HL-60/S4 treated with retinoic acid at 250 ng/mL for 4 days and 3 days (cell line): ENCODE data around the gene DOCK3.
"Not testable (repeated sequence)": the region's sequence is repeated elsewhere in the genome, so short reads cannot be mapped to it uniquely, and the experiment has no call there.

ENCODE experiments used
- in situ Hi-C: fragments of 300-500 bp; cut with MboI; formaldehyde crosslinking; loops from 2 replicates; pipeline ENCODE4 v1.7.0; 2022; ENCODE audit warnings: low sequenced_read_pairs

Gene DOCK3

DNA sequence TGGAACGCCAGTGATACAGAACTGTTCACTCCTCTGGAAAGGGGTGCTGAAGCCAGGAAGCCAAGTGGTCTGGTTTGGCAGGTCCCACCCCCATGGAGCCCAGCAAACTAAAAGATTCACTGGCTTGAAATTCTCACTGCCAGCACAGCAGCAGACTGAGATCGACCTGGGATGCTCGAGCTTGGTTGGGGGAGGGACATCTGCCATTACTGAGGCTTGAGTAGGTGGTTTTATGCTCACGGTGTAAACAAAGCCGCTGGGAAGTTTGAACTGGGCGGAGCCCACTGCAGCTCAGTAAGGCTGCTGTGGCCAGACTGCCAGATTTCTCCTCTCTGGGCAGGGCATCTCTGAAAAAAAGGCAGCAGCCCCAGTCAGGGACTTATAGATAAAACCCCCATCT lies 417.4 kb downstream of the DOCK3 start:
- in situ Hi-C loops, result not testable (repeated sequence)

DNA sequence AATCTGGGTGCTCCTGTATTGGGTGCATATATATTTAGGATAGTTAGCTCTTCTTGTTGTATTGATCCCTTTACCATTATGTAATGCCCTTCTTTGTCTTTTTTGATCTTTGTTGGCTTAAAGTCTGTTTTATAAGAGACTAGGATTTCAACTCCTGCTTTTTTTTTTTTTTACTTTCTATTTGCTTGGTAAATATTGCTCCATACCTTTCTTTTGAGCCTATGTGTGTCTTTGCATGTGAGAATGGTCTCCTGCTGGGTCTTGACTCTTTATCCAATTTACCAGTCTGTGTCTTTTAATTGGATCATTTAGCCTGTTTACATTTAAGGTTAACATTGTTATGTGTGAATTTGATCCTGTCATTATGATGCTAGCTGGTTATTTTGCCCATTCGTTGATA lies 420.1 kb downstream of the DOCK3 start:
- in situ Hi-C loops, result not testable (repeated sequence)

DNA sequence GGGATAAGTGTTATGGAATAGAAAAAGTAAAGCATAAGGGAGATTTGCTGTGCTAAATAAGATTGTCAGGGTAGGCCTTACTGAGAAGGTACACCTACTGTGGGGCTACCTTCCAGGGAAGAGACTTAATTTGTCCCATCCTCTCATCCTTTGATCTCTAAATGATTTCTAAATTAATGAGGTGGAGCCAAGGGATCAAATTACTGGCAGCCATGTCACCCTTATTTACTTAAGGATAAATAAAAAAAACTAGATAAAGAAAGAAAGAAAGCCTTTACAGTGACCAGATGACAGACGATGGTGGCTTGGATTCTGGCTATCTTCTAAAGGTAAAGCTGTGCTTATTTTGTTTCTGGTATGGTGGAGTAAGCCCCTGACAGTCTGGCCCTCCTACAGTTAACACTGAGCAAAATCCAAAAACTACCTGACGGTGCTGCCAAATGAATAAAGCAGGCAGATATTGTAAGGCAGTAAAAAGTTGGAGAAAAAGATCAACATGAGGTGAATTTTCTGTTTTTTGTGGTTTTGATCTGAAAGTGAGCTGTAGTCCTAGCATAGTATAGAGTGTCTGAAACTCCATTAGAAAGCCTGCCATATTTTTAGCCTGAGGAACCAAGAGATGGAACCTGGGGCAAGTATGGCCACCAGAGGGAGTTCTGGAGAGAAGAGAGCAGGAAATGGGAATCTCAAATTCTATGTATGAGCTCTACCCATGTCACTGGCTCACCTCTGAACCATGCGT lies 425.2 kb downstream of the DOCK3 start:
- in situ Hi-C loops, result no loop called here

DNA sequence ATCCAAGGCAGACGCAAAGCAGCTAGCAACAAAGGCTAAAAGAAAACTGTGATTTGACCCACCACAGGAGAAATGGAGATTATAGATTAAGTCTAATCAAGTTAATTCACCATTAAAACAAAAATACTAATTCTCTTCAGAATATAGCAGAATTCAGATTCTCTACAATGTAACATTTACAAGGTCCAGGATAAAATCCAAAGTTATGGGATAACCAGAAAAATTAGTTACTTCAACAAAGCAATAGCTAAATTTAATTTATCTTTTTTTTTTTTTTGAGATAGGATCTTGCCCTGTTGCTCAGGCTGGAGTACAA lies 425.8 kb downstream of the DOCK3 start:
- in situ Hi-C loops, result no loop called here

DNA sequence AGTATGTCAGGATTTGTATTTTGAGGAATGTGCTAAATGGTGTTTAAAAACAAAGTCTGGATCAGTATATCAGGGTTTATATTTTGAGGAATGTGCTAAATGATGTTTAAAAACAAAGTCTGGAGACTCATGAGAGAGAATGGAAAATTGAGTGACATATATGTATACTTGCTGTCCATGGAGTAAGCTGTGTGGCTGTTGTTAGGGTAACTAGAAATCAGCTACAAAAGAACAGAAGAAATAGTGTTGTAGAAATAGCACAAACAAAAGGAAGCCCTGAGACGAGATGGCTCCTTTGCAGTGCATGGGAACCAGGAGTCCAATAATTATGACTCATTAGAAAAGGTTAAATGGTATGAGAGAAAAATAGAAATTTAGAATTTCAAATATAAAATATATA lies 427.7 kb downstream of the DOCK3 start:
- in situ Hi-C loops, result no loop called here

DNA sequence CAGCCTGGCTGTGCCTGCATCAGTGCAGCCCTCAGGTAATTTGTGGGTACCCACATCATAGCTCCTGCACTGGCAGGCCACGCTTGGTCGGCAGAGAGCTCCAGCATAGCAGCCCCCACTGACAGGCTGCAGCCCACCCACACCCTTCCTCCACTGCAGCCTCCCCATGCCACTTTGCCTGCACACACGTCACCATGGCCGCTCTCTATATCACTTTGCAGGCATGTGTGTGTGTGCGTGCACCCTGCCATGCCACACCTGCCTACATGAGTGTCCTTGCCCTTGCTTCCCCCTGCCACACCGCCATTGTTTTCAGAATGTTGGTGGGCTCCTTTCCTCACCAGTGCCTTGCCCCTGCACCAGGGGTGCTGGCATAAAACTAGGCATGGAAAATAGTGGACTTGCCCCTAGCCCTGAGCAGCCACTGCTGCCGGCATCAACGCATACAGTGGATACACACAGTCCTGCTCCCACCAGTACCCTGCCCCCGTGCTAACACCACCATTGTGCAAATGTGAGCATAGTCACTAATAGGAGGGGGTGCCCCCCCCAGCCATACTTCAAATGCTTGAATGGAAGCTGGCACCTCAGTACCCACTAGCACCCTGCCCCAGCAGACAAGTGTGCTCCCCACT lies 431.6 kb downstream of the DOCK3 start:
- in situ Hi-C loops, result no loop called here

DNA sequence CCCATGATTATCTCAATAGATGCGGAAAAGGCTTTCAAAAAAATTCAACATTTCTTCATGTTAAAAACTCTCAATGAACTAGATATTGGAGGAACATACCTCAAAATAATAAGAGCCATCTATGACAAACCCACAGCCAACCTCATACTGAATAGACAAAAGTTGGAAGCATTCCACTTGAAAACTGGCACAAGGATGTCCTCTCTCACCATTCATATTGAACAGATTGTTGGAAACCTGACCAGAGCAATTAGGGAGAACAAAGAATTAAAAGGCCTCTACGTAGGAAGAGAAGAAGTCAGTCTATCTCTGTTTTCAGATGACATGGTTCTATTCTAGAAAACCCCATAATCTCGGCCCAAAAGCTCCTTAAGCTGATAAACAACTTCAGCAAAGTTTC lies 435.9 kb downstream of the DOCK3 start:
- in situ Hi-C loops, result no loop called here

DNA sequence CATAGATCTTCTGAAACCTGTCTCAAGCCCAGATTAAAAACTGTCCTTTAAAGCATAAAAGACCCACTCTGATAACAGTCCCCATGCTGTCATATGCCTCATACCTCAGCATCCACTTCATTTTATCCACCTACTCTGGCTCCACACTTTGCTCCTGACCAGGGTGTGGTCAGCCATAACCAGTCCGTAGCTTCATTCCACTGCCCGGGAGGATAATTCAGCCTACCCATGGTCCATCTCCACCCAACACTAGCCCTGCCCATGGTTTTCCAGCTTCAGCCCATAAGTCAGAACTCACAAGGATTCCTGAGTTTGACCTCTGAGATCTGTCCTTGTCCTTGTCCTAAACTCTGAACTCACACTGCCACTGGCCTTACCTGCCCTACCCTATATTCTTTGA lies 448.2 kb downstream of the DOCK3 start:
- in situ Hi-C loops, result no loop called here

DNA sequence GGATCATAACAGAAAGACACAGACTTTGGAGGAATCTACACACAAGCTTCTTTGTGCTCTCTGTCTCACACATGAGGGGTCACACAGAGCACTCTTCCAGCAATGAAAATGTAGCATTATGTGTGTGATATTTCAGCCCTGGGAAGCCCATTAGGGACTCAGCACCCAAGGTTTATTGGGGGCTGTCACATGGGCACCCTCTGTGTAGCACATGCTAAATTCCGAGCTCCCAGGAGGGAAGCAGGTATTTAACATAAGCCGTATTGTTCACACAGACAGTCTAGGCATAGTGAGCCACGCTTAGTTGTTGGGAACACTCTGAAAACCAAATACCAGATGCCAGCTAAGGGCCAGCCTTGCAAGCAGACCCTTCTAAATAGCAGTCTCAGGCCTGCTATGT lies 448.8 kb downstream of the DOCK3 start:
- in situ Hi-C loops, result no loop called here

DNA sequence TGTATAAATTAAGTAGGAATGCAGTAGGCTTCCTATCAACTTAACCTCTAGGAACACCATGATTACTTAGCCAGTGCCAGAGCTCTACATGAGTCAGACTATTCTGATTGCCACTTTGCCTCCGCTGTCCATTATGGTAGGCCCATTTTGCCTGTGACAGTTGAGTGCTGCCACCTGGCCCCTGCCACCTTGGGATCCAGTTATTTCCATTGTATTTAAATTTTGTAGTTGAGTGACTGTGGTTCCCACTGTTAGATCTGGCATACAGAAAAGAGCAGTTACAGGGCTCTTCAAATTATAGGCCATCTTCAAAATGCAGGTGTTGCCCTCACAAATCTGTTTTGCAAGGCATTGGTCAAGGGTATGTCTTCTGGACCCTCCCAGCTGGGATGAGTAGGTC lies 456.9 kb downstream of the DOCK3 start:
- in situ Hi-C loops, result not testable (repeated sequence)

DNA sequence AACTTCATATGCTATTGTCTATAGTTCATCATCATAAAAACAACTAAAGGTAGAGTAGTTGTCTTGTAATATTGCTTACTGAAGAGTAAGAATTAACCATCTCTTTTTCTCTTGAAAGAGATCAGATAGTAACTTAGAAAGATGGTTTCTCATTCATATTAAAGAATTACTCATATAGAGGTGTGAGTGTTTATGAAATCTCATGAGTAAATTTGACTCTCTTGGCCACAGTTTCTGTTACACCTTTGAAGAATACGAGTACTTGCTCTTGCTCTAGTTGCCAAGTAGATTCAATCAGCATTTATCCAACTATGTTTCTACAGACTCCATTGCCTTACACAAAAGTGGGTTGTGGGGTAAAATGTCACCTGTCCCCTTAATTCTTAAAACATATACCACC lies 463.0 kb downstream of the DOCK3 start:
- in situ Hi-C loops, result no loop called here

DNA sequence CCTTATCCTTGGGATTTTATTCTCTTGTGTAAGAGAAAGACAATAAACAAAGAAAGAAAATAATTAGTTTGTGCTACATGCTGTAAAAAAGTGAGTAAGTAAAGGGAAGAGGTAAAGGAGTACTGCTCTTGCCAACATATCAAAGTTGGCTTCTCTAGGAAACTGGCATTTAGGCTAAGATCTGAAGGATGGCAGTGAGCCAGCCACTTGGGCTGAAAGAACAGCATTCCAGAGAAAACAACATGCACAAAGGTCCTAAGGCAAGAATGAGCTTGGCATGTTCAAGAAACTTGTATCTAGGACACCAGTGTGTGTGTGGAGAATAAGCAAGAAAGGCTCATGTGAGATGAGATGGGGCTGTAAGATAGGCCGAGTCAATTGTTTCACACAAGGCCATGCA lies 464.9 kb downstream of the DOCK3 start:
- in situ Hi-C loops, result no loop called here

DNA sequence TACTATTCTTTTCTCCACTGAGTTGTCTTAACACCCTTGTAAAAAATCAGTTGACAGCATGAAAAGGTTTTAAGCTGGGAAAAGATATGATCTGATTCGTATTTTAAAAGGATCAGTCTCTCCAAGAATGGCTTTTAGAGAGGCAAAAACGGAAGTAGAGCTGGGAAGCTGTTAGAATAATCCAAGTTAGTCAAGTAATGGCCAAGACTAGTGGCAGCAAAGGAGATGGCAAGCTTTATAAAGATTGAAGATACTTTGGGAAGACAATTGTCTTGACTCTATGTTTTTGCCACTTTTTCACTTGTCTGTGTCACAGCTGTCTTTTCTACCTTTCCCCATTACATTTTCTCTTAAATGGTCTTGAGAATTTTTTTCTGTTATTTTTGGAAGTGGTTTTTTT lies 466.8 kb downstream of the DOCK3 start:
- in situ Hi-C loops, result no loop called here

DNA sequence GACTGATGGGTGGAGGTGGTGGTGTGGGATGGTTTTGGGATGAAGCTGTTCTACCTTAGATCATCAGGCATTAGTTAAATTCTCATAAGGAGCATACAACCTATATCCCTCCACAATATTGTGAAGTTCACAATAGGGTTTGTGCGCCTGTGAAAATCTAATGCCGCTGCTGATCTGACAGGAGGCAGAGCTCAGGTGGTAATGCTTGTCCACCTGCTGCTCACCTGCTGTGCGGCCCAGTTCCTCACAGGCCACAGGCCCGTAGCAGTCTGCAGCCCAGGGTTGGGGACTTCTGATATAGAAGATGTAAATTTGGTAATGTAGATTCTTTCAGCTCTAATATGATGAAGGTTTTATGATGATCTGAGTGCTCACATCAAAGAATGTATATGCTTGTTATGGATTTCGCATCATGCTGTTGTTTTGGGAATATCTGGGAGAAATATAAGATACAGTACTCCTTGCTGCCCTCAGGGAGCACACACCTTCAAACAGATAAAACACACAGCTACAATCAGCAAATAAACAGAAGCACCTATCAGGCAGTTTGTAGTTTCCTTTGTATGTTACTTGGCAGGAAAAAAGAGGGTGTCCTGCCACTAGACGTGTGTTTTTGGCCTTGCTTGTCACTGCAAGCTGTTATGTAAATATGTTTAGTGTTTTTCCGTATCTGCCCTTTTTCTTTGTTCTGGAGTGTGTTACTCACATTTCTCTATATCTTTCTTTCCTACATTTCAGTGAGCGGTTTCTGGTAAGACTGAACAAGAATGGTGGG lies 471.3 kb downstream of the DOCK3 start:
- in situ Hi-C loops, result no loop called here

DNA sequence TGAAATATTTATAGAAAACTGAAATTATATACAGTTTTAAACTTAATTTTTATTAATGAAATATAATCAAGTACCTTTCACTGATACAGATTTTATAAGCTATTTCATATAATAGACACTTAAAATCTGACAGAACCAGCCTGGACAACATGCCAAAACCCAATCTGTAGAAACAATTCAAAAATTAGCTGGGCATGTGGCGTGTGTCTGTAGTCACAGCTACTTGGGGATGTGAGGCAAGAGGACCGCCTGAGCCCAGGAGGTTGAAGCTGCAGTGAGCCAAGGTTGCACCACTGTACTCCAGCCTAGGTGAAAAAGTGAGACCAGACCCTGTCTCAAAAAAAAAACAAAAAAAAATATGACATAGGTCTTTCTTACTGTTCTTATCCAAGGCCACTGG lies 472.1 kb downstream of the DOCK3 start:
- in situ Hi-C loops, result no loop called here

DNA sequence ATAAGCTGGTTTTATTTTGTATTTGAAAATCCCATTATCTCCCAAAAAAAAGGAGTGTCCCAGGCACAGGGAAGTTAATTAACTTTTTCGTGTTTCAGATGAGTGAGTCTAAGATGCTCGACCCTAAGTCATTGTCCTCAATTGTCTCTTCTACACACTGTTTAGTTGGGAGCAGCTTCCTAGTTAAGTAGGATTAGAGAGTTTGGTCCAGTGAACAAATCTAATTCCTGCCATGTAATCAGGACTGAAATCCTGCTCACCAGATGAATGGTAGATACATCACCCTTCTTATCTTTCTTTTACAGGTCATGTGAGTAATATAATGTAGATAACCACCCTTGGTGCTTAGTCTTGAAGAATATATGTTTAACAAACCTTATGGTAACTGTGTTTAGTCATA lies 481.4 kb downstream of the DOCK3 start:
- in situ Hi-C loops, result no loop called here

DNA sequence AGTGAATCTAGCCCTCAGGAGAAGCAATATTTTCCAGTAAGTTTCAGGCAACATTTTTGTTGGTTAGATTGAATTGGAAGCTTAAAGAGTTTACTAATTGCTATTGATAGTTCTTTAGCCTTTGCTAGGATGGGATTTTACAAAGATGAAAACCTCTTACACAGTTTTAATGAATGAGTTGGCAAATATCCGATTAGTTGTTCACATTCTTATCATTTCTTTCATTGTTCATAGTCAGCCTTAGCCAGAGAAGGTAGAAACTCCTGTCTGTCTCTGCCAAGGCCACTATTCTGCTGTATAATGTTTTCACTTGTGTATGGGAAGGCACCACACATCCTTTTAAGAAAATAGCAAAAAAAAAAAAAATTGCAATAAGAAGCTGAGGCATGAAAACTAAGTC lies 488.3 kb downstream of the DOCK3 start:
- in situ Hi-C loops, result no loop called here

DNA sequence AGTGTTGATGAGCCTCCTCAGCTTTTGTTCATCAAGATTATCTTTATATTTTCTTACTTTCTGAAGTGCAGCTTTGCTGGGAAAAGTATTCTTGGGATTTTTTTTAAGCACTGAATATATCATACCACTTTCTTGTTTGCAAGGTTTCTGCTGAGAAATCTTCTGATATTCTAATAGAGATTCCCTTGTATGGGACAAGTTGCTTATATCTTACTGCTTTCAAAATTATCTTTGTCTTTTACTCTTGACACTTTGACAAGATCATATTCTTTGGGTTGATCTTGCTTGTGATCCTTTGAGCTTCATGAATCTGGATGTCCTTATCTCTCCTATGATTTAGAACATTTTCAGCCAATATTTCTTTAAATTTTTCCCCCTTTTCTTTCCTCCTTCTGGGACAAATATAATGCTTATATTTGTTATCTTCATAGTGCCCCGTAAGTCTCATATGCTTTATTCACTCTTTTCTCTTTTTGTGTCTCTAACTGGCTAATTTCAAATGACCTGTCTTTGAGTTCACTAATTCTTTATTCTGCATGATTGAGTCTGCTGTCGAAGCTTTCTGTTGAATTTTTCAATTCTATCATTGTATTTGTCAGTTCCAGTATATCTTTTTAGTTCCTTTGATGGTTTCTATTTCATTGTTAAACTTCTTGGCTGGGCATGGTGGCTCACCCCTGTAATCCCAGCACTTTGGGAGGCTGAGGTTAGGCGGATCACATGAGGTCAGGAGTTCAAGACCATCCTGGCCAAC lies 499.0 kb downstream of the DOCK3 start:
- in situ Hi-C loops, result no loop called here

DNA sequence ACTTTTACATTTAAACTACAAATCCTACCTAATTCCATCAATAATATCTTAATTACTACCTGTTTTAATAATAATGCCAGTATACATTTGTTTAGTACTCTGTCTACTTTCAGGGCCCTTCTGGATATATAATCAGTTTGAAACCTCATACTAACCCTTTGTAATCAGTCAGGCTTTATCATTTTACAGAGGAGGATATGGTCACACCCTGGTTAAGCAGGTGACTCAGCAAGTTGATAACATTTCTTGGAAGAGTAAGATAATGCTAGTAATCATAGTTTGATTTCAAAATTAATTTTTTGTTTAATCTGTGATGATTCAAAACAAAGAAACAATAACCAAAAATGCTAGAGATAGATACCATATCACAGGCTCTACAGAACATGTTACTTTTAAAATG lies 502.2 kb downstream of the DOCK3 start:
- in situ Hi-C loops, result no loop called here

DNA sequence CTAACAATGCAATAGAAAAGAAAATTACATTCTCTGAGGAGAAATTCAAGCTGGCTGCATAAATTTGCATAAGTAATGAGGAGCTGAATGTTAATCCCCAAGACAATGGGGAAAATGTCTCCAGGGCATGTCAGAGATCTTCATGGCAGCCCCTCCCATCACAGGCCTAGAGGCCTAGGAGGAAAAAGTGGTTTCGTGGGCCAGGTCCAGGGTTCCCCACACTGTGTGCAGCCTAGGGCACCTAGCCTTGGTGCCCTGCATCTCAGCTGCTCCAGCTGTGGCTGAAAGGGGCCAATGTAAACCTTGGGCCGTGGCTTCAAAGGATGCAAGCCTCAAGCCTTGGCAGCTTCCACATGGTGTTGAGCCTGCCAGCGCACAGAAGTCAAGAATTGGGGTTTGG lies 511.7 kb downstream of the DOCK3 start:
- in situ Hi-C loops, result not testable (repeated sequence)

DNA sequence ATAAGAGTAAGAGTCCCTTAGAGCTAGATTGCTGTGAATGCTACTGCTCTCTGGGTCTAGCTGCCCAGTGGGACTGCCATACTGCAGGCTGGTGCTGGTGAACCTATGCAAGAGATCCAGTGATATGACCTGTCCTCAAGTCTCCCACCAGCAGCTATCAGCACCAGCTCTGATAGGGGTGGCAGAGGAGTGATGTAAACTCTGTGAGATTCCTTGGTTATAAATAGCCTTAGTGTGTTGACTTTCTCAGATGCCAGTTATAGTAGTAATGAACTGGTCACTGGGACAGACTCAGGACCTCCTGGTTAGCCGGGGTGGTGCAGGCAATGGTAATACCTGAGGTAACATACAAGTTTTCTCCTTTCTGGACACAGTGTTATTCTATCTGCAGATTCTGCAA lies 515.5 kb downstream of the DOCK3 start:
- in situ Hi-C loops, result no loop called here

DNA sequence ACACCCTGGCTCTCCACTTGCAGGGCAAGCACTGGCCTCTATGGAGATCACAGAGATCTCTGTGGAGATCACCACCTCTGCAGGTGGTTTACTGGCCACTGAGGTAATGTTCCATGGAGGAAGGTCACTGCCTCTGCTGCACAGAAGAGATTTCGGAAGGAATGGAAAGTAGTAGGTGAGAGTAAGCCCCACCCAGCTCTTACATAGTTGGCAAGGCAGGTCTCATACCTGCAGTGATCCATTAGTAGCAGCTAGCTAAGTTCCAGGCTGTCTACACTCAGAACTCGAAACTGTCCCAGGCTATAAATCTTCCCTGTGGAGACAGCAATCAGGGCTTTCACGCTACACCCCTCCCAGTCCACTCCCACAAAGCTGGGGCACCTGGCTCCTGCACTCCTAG lies 516.1 kb downstream of the DOCK3 start:
- in situ Hi-C loops, result no loop called here
